GM21447 (cell line): ENCODE results near the gene MRPL38.
"Not testable (repeated sequence)": the region's sequence is repeated elsewhere in the genome, so short reads cannot be mapped to it uniquely, and the experiment has no call there.

Source experiments
- ATAC-seq: cut with Tn5 transposase; IDR thresholded peaks from one replicate; pipeline ENCODE4 v1.9.1; 2021; ENCODE audit not compliant: unreplicated experiment

MRPL38 gene

GRCh38 chr17:75897160-75898019 lies 7.3 kb downstream of the MRPL38 start:
- no peak for ATAC-seq

GRCh38 chr17:75896415-75897159 lies 8.1 kb downstream of the MRPL38 start, which contains the start of gene TRIM65:
TRIM65 (minus strand) TSS chr17:75896951; CDS start chr17:75896937, 14 bp downstream.
- peak; percentile 62 for ATAC-seq

- ATAC-seq, result no peak
These were observed 9.1 kb downstream of the MRPL38 start for GRCh38 chr17:75895370-75896155.

- ATAC-seq, result no peak
These were observed 10.5 kb downstream of the MRPL38 start for GRCh38 chr17:75894049-75894733.

- ATAC-seq, result no peak
These were observed 11.2 kb downstream of the MRPL38 start for GRCh38 chr17:75893305-75894048.

- no peak for ATAC-seq
These were observed 12.0 kb downstream of the MRPL38 start for GRCh38 chr17:75892556-75893224.

GRCh38 chr17:75891605-75892555 lies 12.8 kb downstream of the MRPL38 start:
- no peak for ATAC-seq

- ATAC-seq, result no peak
These were observed 13.6 kb downstream of the MRPL38 start for GRCh38 chr17:75891022-75891604.

- ATAC-seq, result no peak
These were observed 15.2 kb downstream of the MRPL38 start for GRCh38 chr17:75889454-75889853.

GRCh38 chr17:75888484-75888883 lies 16.2 kb downstream of the MRPL38 start:
- no peak for ATAC-seq

- not testable (repeated sequence) for ATAC-seq
These were observed 18.8 kb downstream of the MRPL38 start for GRCh38 chr17:75885860-75886259.

- no peak for ATAC-seq
These were observed 19.3 kb downstream of the MRPL38 start for GRCh38 chr17:75885431-75885830.

GRCh38 chr17:75881678-75882454 lies 22.8 kb downstream of the MRPL38 start:
- ATAC-seq, result no peak

- ATAC-seq, result no peak
These were observed 24.4 kb downstream of the MRPL38 start for GRCh38 chr17:75880266-75880665.

GRCh38 chr17:75878174-75878998 lies 26.3 kb downstream of the MRPL38 start, which contains the start of gene TRIM47:
TRIM47 (minus strand) TSS chr17:75878581; CDS start chr17:75878548, 33 bp downstream.
- ATAC-seq, result no peak

- ATAC-seq, result no peak
These were observed 26.9 kb downstream of the MRPL38 start for GRCh38 chr17:75877752-75878173.
